Liver (tissue), 9 donors: ENCODE results near the gene CEP126. TPM values are rescaled to one million over a fixed set of nuclear protein-coding genes. Genes with fewer than 3 reads are reported as not detected.

ENCODE experiments used
- DNase-seq: peaks from one replicate; pipeline ENCODE4 v3.0.0-alpha.2; 2017; ENCODE audit warnings: low spot score
- H3K27ac ChIP-seq, 2 donors: one replicate each; pipeline ENCODE4 v1.7.0; 2013; ENCODE audit warnings: inconsistent platforms in 2 of 2, low read length in 2 of 2, control low read depth in 1 of 2, low read depth in 1 of 2, mild to moderate bottlenecking in 1 of 2
- H3K27me3 ChIP-seq, 4 donors: one replicate each; pipeline versions ENCODE4 v1.6.1 to v1.7.0; 2013; ENCODE audit warnings: low read length in 3 of 4, inconsistent platforms in 1 of 4, mild to moderate bottlenecking in 1 of 4, moderate library complexity in 1 of 4; ENCODE audit not compliant: control insufficient read depth in 4 of 4, insufficient read depth in 4 of 4
- H3K36me3 ChIP-seq, 4 donors: one replicate each; pipeline versions ENCODE4 v1.6.1 to v1.7.0; 2013; ENCODE audit warnings: low read length in 3 of 4, mild to moderate bottlenecking in 3 of 4, low read depth in 1 of 4, moderate library complexity in 1 of 4; ENCODE audit not compliant: control insufficient read depth in 4 of 4, insufficient read depth in 3 of 4
- H3K4me1 ChIP-seq, 4 donors: one replicate each; pipeline versions ENCODE4 v1.6.1 to v1.7.0; 2013; ENCODE audit warnings: low read length in 3 of 4, mild to moderate bottlenecking in 3 of 4, moderate library complexity in 1 of 4; ENCODE audit not compliant: control insufficient read depth in 4 of 4, insufficient read depth in 4 of 4
- H3K4me3 ChIP-seq, 3 donors: one replicate each; pipeline versions ENCODE4 v1.6.1 to v1.7.0; 2013; ENCODE audit warnings: low read length in 3 of 3, control low read depth in 1 of 3, low read depth in 1 of 3, mild to moderate bottlenecking in 1 of 3
- H3K9ac ChIP-seq, 2 donors: one replicate each; pipeline ENCODE4 v1.7.0; 2013; ENCODE audit warnings: low read length in 2 of 2, mild to moderate bottlenecking in 2 of 2, moderate library complexity in 2 of 2, control low read depth in 1 of 2, low read depth in 1 of 2
- H3K9me3 ChIP-seq, 4 donors: one replicate each; pipeline versions ENCODE4 v1.6.1 to v1.7.0; 2013; ENCODE audit warnings: low read length in 3 of 4; ENCODE audit not compliant: control insufficient read depth in 4 of 4
- ATF3 ChIP-seq: IDR thresholded peaks from 2 replicates; pipeline ENCODE4 v1.6.1; 2016; ENCODE audit warnings: antibody characterized with exemption
- CTCF ChIP-seq: fragments of 150-350 bp; IDR thresholded peaks from 2 replicates; pipeline ENCODE4 v1.5.1; 2017; ENCODE audit warnings: improper control_type of control experiment, low read depth, low read length; ENCODE audit not compliant: missing input control
- EGR1 ChIP-seq, 2 donors: IDR thresholded peaks; 2 replicates each; pipeline ENCODE4 v1.6.1; 2016 to 2018; ENCODE audit warnings: antibody characterized with exemption in 2 of 2, low read depth in 2 of 2
- FOXA1 ChIP-seq: IDR thresholded peaks from 2 replicates; pipeline ENCODE4 v1.6.1; 2016; ENCODE audit warnings: antibody characterized with exemption
- FOXA2 ChIP-seq: IDR thresholded peaks from 2 replicates; pipeline ENCODE4 v1.6.1; 2016; ENCODE audit warnings: antibody characterized with exemption
- GABPA ChIP-seq, 2 donors: IDR thresholded peaks in 1 of 2; conservative IDR thresholded peaks in 1 of 2; 2 replicates each; pipeline ENCODE4 v1.6.1; 2016; ENCODE audit warnings: antibody characterized with exemption in 2 of 2, mild to moderate bottlenecking in 1 of 2, moderate library complexity in 1 of 2
- HNF4A ChIP-seq, 2 donors: conservative IDR thresholded peaks; 2 replicates each; pipeline ENCODE4 v1.6.1; 2016; ENCODE audit warnings: antibody characterized with exemption in 2 of 2, mild to moderate bottlenecking in 2 of 2
- HNF4G ChIP-seq: IDR thresholded peaks from 2 replicates; pipeline ENCODE4 v1.6.1; 2016; ENCODE audit warnings: antibody characterized with exemption
- JUND ChIP-seq, 2 donors: IDR thresholded peaks; 2 replicates each; pipeline ENCODE4 v1.6.1; 2016; ENCODE audit warnings: antibody characterized with exemption in 2 of 2
- MAX ChIP-seq: IDR thresholded peaks from 2 replicates; pipeline ENCODE4 v1.6.1; 2016; ENCODE audit warnings: antibody characterized with exemption
- NR2F2 ChIP-seq: IDR thresholded peaks from 2 replicates; pipeline ENCODE4 v1.6.1; 2016; ENCODE audit warnings: antibody characterized with exemption
- RAD21 ChIP-seq, 2 donors: IDR thresholded peaks; 2 replicates each; pipeline ENCODE4 v1.6.1; 2016; ENCODE audit warnings: antibody characterized with exemption in 2 of 2, mild to moderate bottlenecking in 2 of 2
- REST ChIP-seq: IDR thresholded peaks from 2 replicates; pipeline ENCODE4 v1.6.1; 2016; ENCODE audit warnings: antibody characterized with exemption, mild to moderate bottlenecking
- RXRA ChIP-seq, 2 donors: IDR thresholded peaks; 2 replicates each; pipeline ENCODE4 v1.6.1; 2017 to 2018; ENCODE audit warnings: antibody characterized with exemption in 2 of 2, mild to moderate bottlenecking in 1 of 2
- TAF1 ChIP-seq: conservative IDR thresholded peaks from 2 replicates; pipeline ENCODE4 v1.6.1; 2016; ENCODE audit warnings: antibody characterized with exemption, mild to moderate bottlenecking
- YY1 ChIP-seq: IDR thresholded peaks from 2 replicates; pipeline ENCODE4 v1.6.1; 2016; ENCODE audit warnings: antibody characterized with exemption, mild to moderate bottlenecking
- WGBS: extraction: QIAGEN DNeasy Blood & Tissue Kit; methylation state at CpG from one replicate; pipeline ENCODE4 v1.1.7; 2013; 5-methylcytosine and 5-hydroxymethylcytosine counted together
- polyA plus RNA-seq, 2 donors: library from polyadenylated mRNA; stranded (reverse) in 1 of 2; unstranded in 1 of 2; fragments of 200-250 nt in 1 of 2; fragments of >200 nt in 1 of 2; fragmentation: Nextera tagmentation in 1 of 2; extraction: Ambion mirVana in 1 of 2; gene quantifications; one replicate each; pipeline versions ENCODE4 v1.2.1 to v1.2.3, GENCODE V29; 2013 to 2015
- total RNA-seq, 2 donors: library from RNA; depleted of rRNA; stranded (reverse); fragments of >200 nt; gene quantifications; one replicate each; pipeline ENCODE4 v1.2.3, GENCODE V29; 2014
- donor health status: healthy.
- donor health status: healthy.
- donor health status: healthy.
- donor health status: healthy.
- donor health status: healthy.

CEP126 gene
- total and polyA plus RNA-seq, 4 donors = 0.02 to 0.75 (median 0.16) TPM

- DNase-seq = no peak
- WGBS = 62% methylated on average over 3 of the region's 3 CpGs
- no peaks in the 10 kb centered on the region for H3K9me3 ChIP-seq
- H3K27ac ChIP-seq = no peak overlapping the region
- no peaks in the 10 kb centered on the region for H3K4me1 ChIP-seq
- H3K4me3 ChIP-seq = no peak overlapping the region
- TF ChIP-seq HNF4A (conservative IDR thresholded peaks at IDR 0.05) = peak in 1 of 2 donors; percentile 19
- no peak for TF ChIP-seq YY1
- TF ChIP-seq EGR1 (IDR thresholded peaks at IDR 0.05; ENCODE audit: low read depth in 2 of 2) = no peak
- TF ChIP-seq CTCF = no peak
- TF ChIP-seq MAX = no peak
- TF ChIP-seq GABPA (IDR thresholded peaks at IDR 0.05 in 1 of 2, conservative IDR thresholded peaks at IDR 0.05 in 1 of 2) = no peak
- no peak for TF ChIP-seq HNF4G
- no peak for TF ChIP-seq TAF1
- TF ChIP-seq FOXA2 = no peak
- TF ChIP-seq JUND (IDR thresholded peaks at IDR 0.05) = no peak
- peak; percentile 68 to 79 for TF ChIP-seq RXRA (IDR thresholded peaks at IDR 0.05)
- TF ChIP-seq REST = no peak
- H3K36me3 ChIP-seq = no peaks in the 10 kb centered on the region
- H3K27me3 ChIP-seq = no peaks in the 10 kb centered on the region
- no peak overlapping the region for H3K9ac ChIP-seq
These were observed 40.5 kb downstream of the CEP126 start for GRCh38 chr11:101955278-101955677.

- Histone ChIP-seq H3K4me1 (no peaks in the 10 kb centered on the region), H3K36me3 (no peaks in the 10 kb centered on the region), H3K9ac (no peak overlapping the region), H3K4me3 (no peak overlapping the region), H3K9me3 (no peaks in the 10 kb centered on the region), H3K27me3 (no peaks in the 10 kb centered on the region), H3K27ac (no peak overlapping the region)
- WGBS = 86% methylated on average over 5 of the region's 5 CpGs
- TF ChIP-seq HNF4G (no peak), RAD21 (IDR thresholded peaks at IDR 0.05) (no peak)
- DNase-seq = no peak
These were observed 40.9 kb downstream of the CEP126 start for GRCh38 chr11:101955701-101956100.

GRCh38 chr11:101960231-101960630 lies 45.4 kb downstream of the CEP126 start:
- no peaks in the 10 kb centered on the region for H3K9me3 ChIP-seq
- no peaks in the 10 kb centered on the region for H3K27me3 ChIP-seq
- no peak for DNase-seq
- no peaks in the 10 kb centered on the region for H3K4me1 ChIP-seq
- H3K36me3 ChIP-seq = no peaks in the 10 kb centered on the region
- no peak overlapping the region for H3K27ac ChIP-seq
- WGBS = 85% methylated on average over 1 of the region's 1 CpG
- TF ChIP-seq CTCF (no peak), TAF1 (no peak), HNF4G (no peak), JUND (IDR thresholded peaks at IDR 0.05) (no peak), FOXA1 (no peak), NR2F2 (no peak), RXRA (IDR thresholded peaks at IDR 0.05) (no peak), HNF4A (conservative IDR thresholded peaks at IDR 0.05) (no peak), REST (no peak), ATF3 (no peak)
- no peak overlapping the region for H3K9ac ChIP-seq
- no peak overlapping the region for H3K4me3 ChIP-seq
